Activated CD8-positive, alpha-beta memory T cell treated with anti-CD3 and anti-CD28 coated beads, Interleukin-2, amount 10 ng/mL, durations not matched to agents 7 days and 5 days (primary cell): ENCODE data around the gene RBMS1. TPM values are rescaled to one million over a fixed set of nuclear protein-coding genes. Genes with fewer than 3 reads are reported as not detected.
A peak's percentile ranks its signal among the peaks of the same experiment; 100 is the strongest.

Experiments
- ATAC-seq: fragments of 150-1000 bp; cut with Tn5 transposase; one replicate; pipeline ENCODE4 v1.10.0; 2021; ENCODE audit warnings: moderate library complexity
- CTCF ChIA-PET: fragments of 350-600 bp; sonication (Branson Sonifier 250); formaldehyde crosslinking; loops from one replicate; lab custom pipeline; 2021; ENCODE audit warnings: antibody characterized with exemption; lab: Charles Lee
- DNase-seq: peaks from one replicate; pipeline ENCODE4 v3.0.0-alpha.2; 2020
- H3K27ac Mint-ChIP-seq: one replicate; pipeline ENCODE4 v1.8.0; 2021; ENCODE audit warnings: mild to moderate bottlenecking, mixed read lengths
- H3K27me3 Mint-ChIP-seq: one replicate; pipeline ENCODE4 v1.8.0; 2021; ENCODE audit warnings: mixed read lengths
- H3K36me3 Mint-ChIP-seq: one replicate; pipeline ENCODE4 v1.8.0; 2021; ENCODE audit warnings: mild to moderate bottlenecking, mixed read lengths
- H3K4me1 Mint-ChIP-seq: one replicate; pipeline ENCODE4 v1.8.0; 2021; ENCODE audit warnings: mixed read lengths
- H3K4me3 Mint-ChIP-seq: one replicate; pipeline ENCODE4 v1.8.0; 2021; ENCODE audit warnings: mild to moderate bottlenecking, moderate library complexity, mixed read lengths
- H3K9me3 Mint-ChIP-seq: one replicate; pipeline ENCODE4 v1.8.0; 2022; ENCODE audit warnings: low read depth, mixed read lengths
- total RNA-seq, 2 experiments: library from RNA; stranded (reverse); gene quantifications; one replicate each; pipeline ENCODE4 v1.2.3, GENCODE V29; 2021

RBMS1 gene
- total RNA-seq, 2 experiments from 2014 or later: 41.8 to 54.9 TPM

DNA sequence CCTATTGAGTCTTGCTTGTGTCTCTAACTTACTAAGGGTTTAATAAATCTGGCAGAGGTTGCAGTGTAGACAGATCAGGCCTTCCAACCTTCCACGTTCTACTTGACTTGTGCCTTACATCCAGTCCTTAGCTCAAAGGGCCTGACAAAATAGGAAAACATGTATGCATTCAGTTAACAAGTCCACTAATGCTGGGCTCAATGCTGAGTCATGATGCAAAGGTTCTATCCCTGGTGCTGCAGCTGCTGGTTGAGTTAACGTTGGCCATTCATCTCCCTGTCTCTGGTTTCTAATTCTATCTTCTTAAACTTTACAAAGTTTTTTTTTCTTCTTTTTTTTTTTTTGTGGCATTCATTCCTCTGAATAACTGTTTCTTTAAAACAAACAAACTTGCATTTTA, 247.3 kb downstream of the RBMS1 start:
- CTCF ChIA-PET: no interaction called here
- Mint-ChIP-seq H3K4me1 (no peaks in the 10 kb centered on the region), H3K9me3 (no peaks in the 10 kb centered on the region), H3K4me3 (no peak overlapping the region), H3K27me3 (peaks cover 6% of the 10 kb centered on the region), H3K27ac (no peak overlapping the region), H3K36me3 (no peaks in the 10 kb centered on the region)
- no peak for DNase-seq
- ATAC-seq: no peak

GRCh38 chr2:160245614-160246155, 247.9 kb downstream of the RBMS1 start:
- Mint-ChIP-seq H3K27ac (no peak overlapping the region), H3K4me1 (no peaks in the 10 kb centered on the region), H3K9me3 (no peaks in the 10 kb centered on the region), H3K4me3 (no peak overlapping the region), H3K36me3 (no peaks in the 10 kb centered on the region), H3K27me3 (peaks cover 2% of the 10 kb centered on the region)
- no peak for ATAC-seq
- DNase-seq: no peak
- CTCF ChIA-PET: no interaction called here

DNA sequence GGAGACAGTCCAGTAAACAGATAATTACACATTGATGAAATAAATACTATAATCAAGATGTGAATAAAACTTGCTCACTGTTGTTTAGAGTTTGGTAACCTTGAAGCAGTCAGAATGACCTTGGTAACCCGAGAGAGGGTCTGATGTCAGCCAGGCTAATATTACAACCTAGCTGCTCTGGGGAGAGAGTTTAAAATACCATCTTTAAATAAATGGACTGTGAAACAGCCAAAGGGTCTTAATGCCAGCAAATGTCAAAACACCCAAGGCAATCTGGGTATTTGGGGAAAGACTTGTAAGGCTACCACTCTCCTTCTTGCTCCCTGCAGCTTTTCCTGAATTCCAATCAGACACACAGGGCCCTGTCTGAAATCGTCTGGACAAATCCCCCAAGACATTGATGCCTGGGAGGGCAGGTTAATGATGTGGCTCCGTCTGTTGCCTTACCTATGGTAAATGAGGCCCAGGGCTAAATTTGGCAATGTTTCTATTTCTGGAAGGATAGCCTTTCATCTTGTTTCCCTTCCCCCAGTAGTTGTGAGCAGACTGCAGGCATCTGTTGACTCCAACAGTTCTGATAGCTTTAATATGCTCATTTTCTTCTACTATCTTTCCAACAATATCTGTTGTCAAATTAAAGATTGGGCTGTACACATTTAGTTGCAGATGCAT, 250.6 kb downstream of the RBMS1 start:
- no peak overlapping the region for H3K4me3 Mint-ChIP-seq
- H3K4me1 Mint-ChIP-seq: no peaks in the 10 kb centered on the region
- peaks cover 6% of the 10 kb centered on the region for H3K27me3 Mint-ChIP-seq
- H3K9me3 Mint-ChIP-seq: no peaks in the 10 kb centered on the region
- no peak overlapping the region for H3K27ac Mint-ChIP-seq
- CTCF ChIA-PET: interaction anchor here (1.0 to 1.2 kb wide), 2 partner anchors 9 to 27 kb away, joined by 3 read pairs; no protein-coding TSS in a partner anchor
- ATAC-seq: no peak
- H3K36me3 Mint-ChIP-seq: no peaks in the 10 kb centered on the region
- DNase-seq: peak; percentile 18

GRCh38 chr2:160241251-160242137, 252.1 kb downstream of the RBMS1 start:
- Mint-ChIP-seq H3K27ac (no peak overlapping the region), H3K9me3 (no peaks in the 10 kb centered on the region), H3K4me1 (no peaks in the 10 kb centered on the region), H3K4me3 (no peak overlapping the region), H3K36me3 (no peaks in the 10 kb centered on the region), H3K27me3 (peaks cover 7% of the 10 kb centered on the region)
- ATAC-seq: no peak
- DNase-seq: peak; percentile 33
- CTCF ChIA-PET: interaction anchor here (1.2 kb wide), 1 partner anchor 29 kb away, joined by 3 read pairs; no protein-coding TSS in a partner anchor

DNA sequence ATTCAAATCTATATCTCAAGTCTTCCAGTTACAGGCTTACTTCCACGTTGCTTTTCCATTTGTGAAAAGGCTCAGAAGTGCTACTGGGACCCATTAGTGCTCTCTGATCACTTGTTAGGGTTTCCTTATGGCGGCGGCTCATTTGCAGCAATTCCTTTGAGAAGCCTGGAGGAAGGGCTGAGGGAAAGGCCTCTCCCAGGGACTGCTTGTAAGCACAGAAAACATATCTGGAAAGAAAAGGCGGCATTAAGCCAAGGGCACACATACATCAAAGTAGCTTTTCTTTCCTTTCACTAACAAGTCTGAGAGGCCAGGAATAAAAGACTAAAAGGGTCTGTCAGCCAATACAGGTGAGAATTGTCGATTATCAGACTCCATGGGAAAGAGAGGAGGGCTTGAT, 254.2 kb downstream of the RBMS1 start:
- no peak overlapping the region for H3K4me3 Mint-ChIP-seq
- H3K27me3 Mint-ChIP-seq: peaks cover 7% of the 10 kb centered on the region
- H3K9me3 Mint-ChIP-seq: no peaks in the 10 kb centered on the region
- ATAC-seq (no peak), DNase-seq (no peak)
- no peaks in the 10 kb centered on the region for H3K4me1 Mint-ChIP-seq
- H3K36me3 Mint-ChIP-seq: no peaks in the 10 kb centered on the region
- CTCF ChIA-PET: interaction anchor here (1.4 kb wide), 1 partner anchor 12 kb away, joined by 4 read pairs; no protein-coding TSS in a partner anchor
- H3K27ac Mint-ChIP-seq: no peak overlapping the region

GRCh38 chr2:160238392-160238791, 255.2 kb downstream of the RBMS1 start:
- no peak overlapping the region for H3K4me3 Mint-ChIP-seq
- H3K27me3 Mint-ChIP-seq: peaks cover 7% of the 10 kb centered on the region
- H3K36me3 Mint-ChIP-seq: no peaks in the 10 kb centered on the region
- H3K9me3 Mint-ChIP-seq: no peaks in the 10 kb centered on the region
- ATAC-seq (no peak), DNase-seq (no peak)
- H3K4me1 Mint-ChIP-seq: no peaks in the 10 kb centered on the region
- no peak overlapping the region for H3K27ac Mint-ChIP-seq
- CTCF ChIA-PET: interaction anchor here (0.5 kb wide), 1 partner anchor 9 kb away, joined by 3 read pairs; no protein-coding TSS in a partner anchor

- DNase-seq (no peak), ATAC-seq (no peak)
- CTCF ChIA-PET: no interaction called here
- Mint-ChIP-seq H3K9me3 (no peaks in the 10 kb centered on the region), H3K36me3 (no peaks in the 10 kb centered on the region), H3K27ac (no peak overlapping the region), H3K4me3 (no peak overlapping the region), H3K27me3 (peaks cover 7% of the 10 kb centered on the region), H3K4me1 (no peaks in the 10 kb centered on the region)
These were observed 260.6 kb downstream of the RBMS1 start for GRCh38 chr2:160232905-160233475.

DNA sequence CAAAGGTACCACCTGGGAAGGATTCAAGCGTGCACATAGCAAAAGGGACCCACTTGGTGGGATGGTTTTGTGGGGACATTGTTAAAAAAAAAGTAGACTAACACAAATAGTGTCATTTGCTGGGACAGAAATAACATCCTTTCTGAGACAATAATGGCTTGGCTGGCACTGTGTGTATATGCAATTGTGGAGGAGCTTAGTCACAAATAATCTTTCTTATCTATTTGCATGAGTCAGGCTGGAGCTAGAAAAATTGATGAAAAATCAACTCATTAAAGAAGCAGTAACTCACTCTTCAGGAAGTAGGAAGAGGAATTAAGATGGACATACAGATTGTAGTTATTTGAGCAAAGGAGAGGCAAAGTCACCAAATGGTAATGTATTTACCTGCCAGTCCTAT, 264.0 kb downstream of the RBMS1 start:
- ATAC-seq: no peak
- Mint-ChIP-seq H3K4me3 (no peak overlapping the region), H3K36me3 (no peaks in the 10 kb centered on the region), H3K27ac (no peak overlapping the region), H3K4me1 (peaks cover 9% of the 10 kb centered on the region), H3K27me3 (peaks cover 20% of the 10 kb centered on the region), H3K9me3 (no peaks in the 10 kb centered on the region)
- CTCF ChIA-PET: interaction anchor here (0.7 kb wide), 1 partner anchor 833 kb away, joined by 3 read pairs; no protein-coding TSS in a partner anchor
- no peak for DNase-seq

DNA sequence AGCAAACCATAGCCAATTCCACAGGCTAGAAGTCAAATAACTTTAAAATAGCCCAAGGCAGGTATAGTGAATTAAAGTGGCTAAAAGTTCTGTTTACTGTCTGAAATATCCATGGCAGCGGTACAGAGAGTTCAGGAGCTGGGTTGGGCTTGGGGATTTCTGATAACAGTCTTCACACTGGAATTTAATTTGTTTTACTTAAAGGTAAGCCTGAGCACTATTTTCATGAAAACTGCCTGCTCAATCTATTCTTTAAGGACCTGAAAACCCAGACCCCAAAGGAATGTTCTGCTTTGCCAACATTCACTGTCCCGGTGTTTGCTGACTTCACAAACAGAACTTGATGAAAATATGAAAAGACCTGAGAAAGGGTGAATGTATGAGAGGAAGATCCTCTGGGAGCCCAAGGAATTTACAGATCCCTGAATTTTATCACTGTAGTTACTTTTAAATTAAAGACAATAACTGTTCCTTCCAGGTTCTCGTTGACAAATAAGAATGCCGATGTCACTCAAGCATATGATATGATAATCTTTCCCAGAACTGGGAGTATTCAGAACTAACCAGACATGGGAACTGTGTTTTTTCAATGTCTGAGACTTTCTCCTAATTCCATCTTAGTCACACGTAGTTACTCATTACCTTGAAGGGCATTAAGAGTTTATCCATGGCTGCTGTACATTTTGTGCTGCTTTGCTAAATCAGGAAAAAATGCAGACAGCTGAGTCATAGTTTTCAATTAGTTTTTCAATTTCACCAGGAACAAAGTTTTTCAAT, 265.3 kb downstream of the RBMS1 start:
- no peaks in the 10 kb centered on the region for H3K9me3 Mint-ChIP-seq
- ATAC-seq: no peak
- DNase-seq: no peak
- CTCF ChIA-PET: no interaction called here
- H3K4me3 Mint-ChIP-seq: no peak overlapping the region
- H3K36me3 Mint-ChIP-seq: no peaks in the 10 kb centered on the region
- no peak overlapping the region for H3K27ac Mint-ChIP-seq
- peaks cover 21% of the 10 kb centered on the region for H3K4me1 Mint-ChIP-seq
- H3K27me3 Mint-ChIP-seq: peaks cover 20% of the 10 kb centered on the region

DNA sequence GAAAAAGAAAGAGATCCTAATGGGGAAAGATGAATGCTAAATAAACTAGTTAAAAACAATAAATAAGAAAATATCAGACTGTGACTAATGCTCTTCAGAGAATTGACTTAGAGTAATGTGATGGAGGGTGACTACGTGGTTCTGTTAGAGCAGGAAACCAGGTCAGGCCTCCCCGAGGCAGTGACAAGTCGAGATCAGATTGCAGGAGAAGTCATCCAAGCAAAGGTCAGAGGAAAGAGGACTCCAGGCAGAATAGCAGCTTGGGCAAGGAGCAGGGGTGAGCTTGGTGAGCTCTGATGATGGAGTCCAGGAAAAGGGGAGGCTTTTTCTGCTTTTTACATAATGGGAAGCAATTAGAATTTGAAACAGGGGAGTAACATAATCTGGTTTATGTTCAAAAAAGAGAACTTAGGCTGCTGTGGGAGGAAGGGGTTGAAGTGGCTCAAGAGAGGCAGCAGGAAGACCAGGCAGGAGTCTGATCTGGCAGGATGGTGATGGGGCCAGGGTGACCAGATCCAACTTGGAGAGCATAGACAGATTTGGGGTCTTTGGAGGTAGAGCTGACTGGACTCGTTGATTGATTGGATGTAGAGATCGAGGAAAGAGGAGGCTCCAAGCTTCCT, 266.2 kb downstream of the RBMS1 start:
- CTCF ChIA-PET: interaction anchor here (1.2 kb wide), 1 partner anchor 12 kb away, joined by 3 read pairs; no protein-coding TSS in a partner anchor
- H3K36me3 Mint-ChIP-seq: no peaks in the 10 kb centered on the region
- no peak overlapping the region for H3K4me3 Mint-ChIP-seq
- H3K4me1 Mint-ChIP-seq: peaks cover 27% of the 10 kb centered on the region
- ATAC-seq: no peak
- H3K9me3 Mint-ChIP-seq: no peaks in the 10 kb centered on the region
- H3K27me3 Mint-ChIP-seq: peaks cover 20% of the 10 kb centered on the region
- H3K27ac Mint-ChIP-seq: no peak overlapping the region
- no peak for DNase-seq

DNA sequence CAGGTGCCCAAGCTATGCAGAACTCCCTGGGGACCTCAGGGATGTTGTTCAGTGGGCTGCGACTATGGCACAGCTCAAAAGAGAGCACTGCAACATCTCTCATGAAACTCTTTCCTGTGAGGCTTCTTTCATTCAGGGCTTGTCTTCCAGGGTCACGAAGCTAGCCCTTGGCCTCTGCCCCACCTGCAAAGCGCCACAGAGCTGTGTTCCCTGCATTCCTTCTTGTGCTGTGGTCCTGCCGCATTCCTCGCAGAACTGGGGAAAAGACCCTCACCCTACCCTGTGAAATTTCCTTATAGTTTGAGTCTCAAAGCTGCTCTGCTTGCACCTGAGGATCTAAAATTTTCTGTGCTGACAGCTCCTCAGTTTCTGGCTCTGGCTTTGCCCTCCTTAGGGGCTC, 267.2 kb downstream of the RBMS1 start:
- no peaks in the 10 kb centered on the region for H3K9me3 Mint-ChIP-seq
- H3K4me3 Mint-ChIP-seq: no peak overlapping the region
- peaks cover 31% of the 10 kb centered on the region for H3K4me1 Mint-ChIP-seq
- H3K27ac Mint-ChIP-seq: no peak overlapping the region
- CTCF ChIA-PET: interaction anchor here (0.8 to 1.2 kb wide), 3 partner anchors 11 to 34 kb away, joined by 3 read pairs; no protein-coding TSS in a partner anchor
- H3K36me3 Mint-ChIP-seq: no peaks in the 10 kb centered on the region
- ATAC-seq: no peak
- H3K27me3 Mint-ChIP-seq: peaks cover 20% of the 10 kb centered on the region
- no peak for DNase-seq

GRCh38 chr2:160225722-160226121, 267.9 kb downstream of the RBMS1 start:
- no peaks in the 10 kb centered on the region for H3K9me3 Mint-ChIP-seq
- ATAC-seq: no peak
- no peaks in the 10 kb centered on the region for H3K36me3 Mint-ChIP-seq
- peaks cover 37% of the 10 kb centered on the region for H3K4me1 Mint-ChIP-seq
- H3K27ac Mint-ChIP-seq: no peak overlapping the region
- peaks cover 20% of the 10 kb centered on the region for H3K27me3 Mint-ChIP-seq
- CTCF ChIA-PET: interaction anchor here (0.9 kb wide), 1 partner anchor 33 kb away, joined by 3 read pairs; no protein-coding TSS in a partner anchor
- DNase-seq: no peak
- H3K4me3 Mint-ChIP-seq: no peak overlapping the region
